Mesendoderm (in vitro differentiated cells): ENCODE measurements around the gene PPAN.

Experiments
- DNase-seq: peaks from one replicate; pipeline ENCODE4 v3.0.0; 2013
- H2AK5ac ChIP-seq: 2 replicates; pipeline ENCODE4 v1.6.1; 2013; ENCODE audit warnings: low read length, inconsistent platforms
- H2BK120ac ChIP-seq: 2 replicates; pipeline ENCODE4 v1.6.1; 2013; ENCODE audit warnings: low read depth, mild to moderate bottlenecking, low read length, moderate library complexity, mixed read lengths
- H2BK15ac ChIP-seq: replicated peaks from 2 replicates; pipeline ENCODE4 v1.6.1; 2013; ENCODE audit warnings: low read depth, mild to moderate bottlenecking, moderate library complexity
- H2BK5ac ChIP-seq: 2 replicates; pipeline ENCODE4 v1.6.1; 2013; ENCODE audit warnings: low read length, inconsistent platforms
- H3K18ac ChIP-seq: 2 replicates; pipeline ENCODE4 v1.6.1; 2013; ENCODE audit warnings: mild to moderate bottlenecking, low read length, mixed read lengths
- H3K23ac ChIP-seq: one replicate; pipeline ENCODE4 v1.6.1; 2013; ENCODE audit warnings: low read length
- H3K27ac ChIP-seq: 2 replicates; pipeline ENCODE4 v1.5.1; 2013; ENCODE audit warnings: low read depth, mild to moderate bottlenecking, inconsistent platforms, low read length, moderate library complexity
- H3K27me3 ChIP-seq: 2 replicates; pipeline ENCODE4 v1.6.1; 2013; ENCODE audit warnings: low read length, control low read depth, mild to moderate bottlenecking, inconsistent platforms; ENCODE audit not compliant: insufficient read depth, poor library complexity
- H3K36me3 ChIP-seq: 2 replicates; pipeline ENCODE4 v1.6.1; 2013; ENCODE audit warnings: low read length, inconsistent platforms; ENCODE audit not compliant: control insufficient read depth, insufficient read depth
- H3K4ac ChIP-seq: one replicate; pipeline ENCODE4 v1.6.1; 2013; ENCODE audit warnings: low read depth, mild to moderate bottlenecking, low read length, moderate library complexity
- H3K4me1 ChIP-seq: 2 replicates; pipeline ENCODE4 v1.6.1; 2013; ENCODE audit warnings: low read depth, low read length, inconsistent platforms; ENCODE audit not compliant: control insufficient read depth
- H3K4me2 ChIP-seq: 2 replicates; pipeline ENCODE4 v1.6.1; 2013; ENCODE audit warnings: low read length
- H3K4me3 ChIP-seq: 2 replicates; pipeline ENCODE4 v1.5.1; 2013; ENCODE audit warnings: mild to moderate bottlenecking, low read length
- H3K56ac ChIP-seq: one replicate; pipeline ENCODE4 v1.6.1; 2013; ENCODE audit warnings: low read length
- H3K79me1 ChIP-seq: 2 replicates; pipeline ENCODE4 v1.6.1; 2013; ENCODE audit warnings: low read length, inconsistent platforms
- H3K79me2 ChIP-seq: 2 replicates; pipeline ENCODE4 v1.6.1; 2013; ENCODE audit warnings: mild to moderate bottlenecking, low read length; ENCODE audit not compliant: control insufficient read depth, insufficient read depth
- H3K9ac ChIP-seq: 2 replicates; pipeline ENCODE4 v1.6.1; 2013; ENCODE audit warnings: low read length, inconsistent platforms
- H4K5ac ChIP-seq: one replicate; pipeline ENCODE4 v1.6.1; 2013; ENCODE audit warnings: low read length
- H4K8ac ChIP-seq: one replicate; pipeline ENCODE4 v1.6.1; 2013; ENCODE audit warnings: low read depth, mild to moderate bottlenecking, control low read depth, low read length, moderate library complexity
- WGBS: extraction: QIAGEN DNeasy Blood & Tissue Kit; methylation state at CpG from one replicate; pipeline ENCODE4 v1.1.7; 2013; ENCODE audit warnings: low lambda C conversion rate, missing lambda C conversion rate; ENCODE audit not compliant: insufficient coverage; ENCODE audit errors: extremely low coverage; 5-methylcytosine and 5-hydroxymethylcytosine counted together

PPAN gene

GRCh38 chr19:10074153-10074552 lies 32.0 kb upstream of the PPAN start:
- H2BK5ac ChIP-seq: no peak overlapping the region
- no peak overlapping the region for H3K4me2 ChIP-seq
- no peak overlapping the region for H3K4me3 ChIP-seq
- peak; percentile 51 for DNase-seq
- no peaks in the 10 kb centered on the region for H3K79me1 ChIP-seq
- no peak overlapping the region for H2BK15ac ChIP-seq
- H3K27me3 ChIP-seq: no peaks in the 10 kb centered on the region
- no peak overlapping the region for H3K4ac ChIP-seq
- no peak overlapping the region for H4K5ac ChIP-seq
- no peak overlapping the region for H4K8ac ChIP-seq
- H3K79me2 ChIP-seq: no peaks in the 10 kb centered on the region
- H3K23ac ChIP-seq: no peak overlapping the region
- no peaks in the 10 kb centered on the region for H3K4me1 ChIP-seq
- no peak overlapping the region for H3K18ac ChIP-seq
- no peaks in the 10 kb centered on the region for H3K36me3 ChIP-seq
- no peak overlapping the region for H3K56ac ChIP-seq
- H2AK5ac ChIP-seq: no peak overlapping the region
- no peak overlapping the region for H3K9ac ChIP-seq
- WGBS: no CpG with 5 or more reads among the region's 2 CpGs
- no peak overlapping the region for H3K27ac ChIP-seq
- H2BK120ac ChIP-seq: no peak overlapping the region

- no CpG with 5 or more reads among the region's 6 CpGs for WGBS
- H3K36me3 ChIP-seq: no peaks in the 10 kb centered on the region
- no peaks in the 10 kb centered on the region for H3K79me1 ChIP-seq
- no peak overlapping the region for H3K4ac ChIP-seq
- no peak overlapping the region for H3K56ac ChIP-seq
- H4K5ac ChIP-seq: no peak overlapping the region
- H3K27me3 ChIP-seq: no peaks in the 10 kb centered on the region
- H2BK15ac ChIP-seq: no peak overlapping the region
- no peak overlapping the region for H3K18ac ChIP-seq
- no peaks in the 10 kb centered on the region for H3K4me1 ChIP-seq
- H4K8ac ChIP-seq: no peak overlapping the region
- no peak overlapping the region for H2AK5ac ChIP-seq
- no peak overlapping the region for H3K4me2 ChIP-seq
- no peaks in the 10 kb centered on the region for H3K79me2 ChIP-seq
- H3K23ac ChIP-seq: no peak overlapping the region
- no peak overlapping the region for H3K27ac ChIP-seq
- DNase-seq: no peak
- H2BK120ac ChIP-seq: no peak overlapping the region
- H3K9ac ChIP-seq: no peak overlapping the region
- H2BK5ac ChIP-seq: no peak overlapping the region
- no peak overlapping the region for H3K4me3 ChIP-seq
Observed at GRCh38 chr19:10076535-10076934, 29.6 kb upstream of the PPAN start.

GRCh38 chr19:10078329-10078728 lies 27.8 kb upstream of the PPAN start:
- no peak overlapping the region for H3K4me2 ChIP-seq
- no peak overlapping the region for H2AK5ac ChIP-seq
- H3K79me1 ChIP-seq: no peaks in the 10 kb centered on the region
- H2BK120ac ChIP-seq: no peak overlapping the region
- no peaks in the 10 kb centered on the region for H3K27me3 ChIP-seq
- H3K4me3 ChIP-seq: no peak overlapping the region
- H2BK5ac ChIP-seq: no peak overlapping the region
- no peak for DNase-seq
- H3K9ac ChIP-seq: no peak overlapping the region
- no peak overlapping the region for H3K18ac ChIP-seq
- no peak overlapping the region for H4K5ac ChIP-seq
- H3K27ac ChIP-seq: no peak overlapping the region
- no peaks in the 10 kb centered on the region for H3K36me3 ChIP-seq
- H3K4ac ChIP-seq: no peak overlapping the region
- H3K23ac ChIP-seq: no peak overlapping the region
- H3K79me2 ChIP-seq: no peaks in the 10 kb centered on the region
- no peaks in the 10 kb centered on the region for H3K4me1 ChIP-seq
- H2BK15ac ChIP-seq: no peak overlapping the region
- WGBS: no CpG with 5 or more reads among the region's 8 CpGs
- H4K8ac ChIP-seq: no peak overlapping the region
- H3K56ac ChIP-seq: no peak overlapping the region

DNA sequence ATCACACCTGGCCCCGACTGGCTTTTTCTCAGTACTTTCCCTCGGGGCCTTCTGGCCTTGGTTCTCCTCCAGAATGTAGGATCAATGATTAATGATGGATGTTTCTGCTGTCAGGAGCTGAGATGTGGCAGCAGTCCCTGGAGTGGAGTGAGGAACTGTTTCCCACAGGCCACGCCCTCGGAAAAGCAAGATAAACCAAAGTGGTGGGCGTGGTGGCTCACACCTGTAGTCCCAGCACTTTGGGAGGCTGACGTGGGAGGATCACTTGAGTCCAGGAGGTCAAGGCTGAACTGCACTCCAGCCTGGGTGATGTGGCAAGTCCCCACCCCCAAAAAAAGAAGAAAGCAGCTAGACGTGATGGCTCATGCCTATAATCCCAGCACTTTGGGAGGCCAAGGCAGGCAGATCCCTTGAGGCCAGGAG lies 27.1 kb upstream of the PPAN start:
- WGBS: no CpG with 5 or more reads among the region's 7 CpGs
- no peak overlapping the region for H3K27ac ChIP-seq
- H3K79me1 ChIP-seq: no peaks in the 10 kb centered on the region
- no peaks in the 10 kb centered on the region for H3K27me3 ChIP-seq
- no peaks in the 10 kb centered on the region for H3K79me2 ChIP-seq
- no peak for DNase-seq
- no peak overlapping the region for H3K56ac ChIP-seq
- no peak overlapping the region for H3K4me3 ChIP-seq
- H3K4ac ChIP-seq: no peak overlapping the region
- H3K23ac ChIP-seq: no peak overlapping the region
- no peak overlapping the region for H2BK120ac ChIP-seq
- no peak overlapping the region for H4K5ac ChIP-seq
- no peak overlapping the region for H2AK5ac ChIP-seq
- no peak overlapping the region for H2BK5ac ChIP-seq
- H3K18ac ChIP-seq: no peak overlapping the region
- H2BK15ac ChIP-seq: no peak overlapping the region
- H3K36me3 ChIP-seq: no peaks in the 10 kb centered on the region
- H3K9ac ChIP-seq: no peak overlapping the region
- H4K8ac ChIP-seq: no peak overlapping the region
- no peak overlapping the region for H3K4me2 ChIP-seq
- H3K4me1 ChIP-seq: no peaks in the 10 kb centered on the region

- Histone ChIP-seq H2BK5ac (no peak overlapping the region), H3K27ac (no peak overlapping the region), H4K8ac (no peak overlapping the region), H3K4me1 (no peaks in the 10 kb centered on the region), H4K5ac (no peak overlapping the region), H2AK5ac (no peak overlapping the region), H2BK15ac (no peak overlapping the region), H3K4me3 (no peak overlapping the region), H3K23ac (no peak overlapping the region), H3K56ac (no peak overlapping the region), H3K36me3 (no peaks in the 10 kb centered on the region), H3K4me2 (no peak overlapping the region), H3K27me3 (no peaks in the 10 kb centered on the region), H3K9ac (no peak overlapping the region), H3K18ac (no peak overlapping the region), H2BK120ac (no peak overlapping the region), H3K79me2 (no peaks in the 10 kb centered on the region), H3K79me1 (no peaks in the 10 kb centered on the region), H3K4ac (no peak overlapping the region)
- DNase-seq: no peak
- WGBS: no CpG with 5 or more reads among the region's 9 CpGs
Observed at GRCh38 chr19:10083911-10084310, 22.3 kb upstream of the PPAN start.

- H2BK120ac ChIP-seq: no peak overlapping the region
- no peak overlapping the region for H3K4ac ChIP-seq
- no CpG with 5 or more reads among the region's 3 CpGs for WGBS
- no peak overlapping the region for H2BK5ac ChIP-seq
- H3K36me3 ChIP-seq: no peaks in the 10 kb centered on the region
- no peaks in the 10 kb centered on the region for H3K4me1 ChIP-seq
- H3K9ac ChIP-seq: no peak overlapping the region
- H2AK5ac ChIP-seq: no peak overlapping the region
- no peak overlapping the region for H3K18ac ChIP-seq
- no peak overlapping the region for H3K4me3 ChIP-seq
- no peaks in the 10 kb centered on the region for H3K27me3 ChIP-seq
- no peaks in the 10 kb centered on the region for H3K79me1 ChIP-seq
- H4K5ac ChIP-seq: no peak overlapping the region
- no peak overlapping the region for H3K4me2 ChIP-seq
- no peak overlapping the region for H2BK15ac ChIP-seq
- H4K8ac ChIP-seq: no peak overlapping the region
- no peaks in the 10 kb centered on the region for H3K79me2 ChIP-seq
- H3K23ac ChIP-seq: no peak overlapping the region
- no peak overlapping the region for H3K56ac ChIP-seq
- no peak overlapping the region for H3K27ac ChIP-seq
- no peak for DNase-seq
Observed at GRCh38 chr19:10084803-10085202, 21.4 kb upstream of the PPAN start.
